DMS 273 (cell line): ENCODE data around the gene UFM1.
"Not testable (repeated sequence)": the region's sequence is repeated elsewhere in the genome, so short reads cannot be mapped to it uniquely, and the experiment has no call there.

Source experiments
- DNase-seq: peaks from one replicate; lab custom pipeline; 2025; ENCODE audit not compliant: unreplicated experiment; lab: John Stamatoyannopoulos, UW

The UFM1 gene

GRCh38 chr13:38349390-38350113 lies at the start of gene UFM1:
UFM1 (plus strand) TSS chr13:38349851; CDS start chr13:38349920, 69 bp downstream.
- DNase-seq: peak; percentile 92

DNA sequence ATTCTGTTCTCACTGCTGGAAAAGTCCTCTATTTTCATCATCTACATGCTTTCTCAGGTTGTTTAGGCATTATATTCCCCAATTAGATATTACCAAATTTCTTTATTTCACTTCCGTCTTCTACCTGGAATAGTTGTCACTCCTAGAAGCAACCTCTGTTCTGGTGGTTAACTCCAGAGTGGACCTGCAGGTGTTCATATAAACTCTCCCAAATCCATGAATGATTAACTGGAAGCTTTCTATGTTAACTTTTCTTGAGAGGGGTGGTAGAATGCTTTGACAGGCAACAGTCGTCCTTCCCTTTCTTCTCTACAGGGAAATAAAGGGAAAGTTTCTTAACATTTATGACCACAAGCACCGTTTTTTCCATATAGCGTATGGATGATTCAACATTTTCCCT lies 48.4 kb upstream of the UFM1 start:
- DNase-seq: no peak

GRCh38 chr13:38303816-38304320 lies 45.8 kb upstream of the UFM1 start:
- DNase-seq: no peak

- DNase-seq: no peak
Measured at GRCh38 chr13:38308736-38309135, 40.9 kb upstream of the UFM1 start.

DNA sequence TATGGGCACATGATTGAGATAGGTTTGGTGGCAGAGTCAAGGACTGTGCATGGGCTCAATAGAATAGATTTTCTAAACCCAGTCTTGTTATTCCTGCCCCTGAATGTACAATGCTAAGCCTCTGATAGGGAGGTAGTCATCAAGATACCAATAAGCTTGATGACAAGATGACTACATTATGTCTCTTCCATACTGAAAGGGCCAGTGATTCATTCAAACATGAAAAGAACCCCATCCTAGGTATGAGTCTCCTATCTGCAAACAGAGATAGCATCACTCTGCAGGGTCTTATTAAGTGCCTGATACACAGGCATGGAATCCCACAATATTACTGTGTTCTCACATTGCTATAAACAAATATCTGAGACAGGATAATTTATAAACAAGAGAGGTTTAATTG lies 40.3 kb upstream of the UFM1 start:
- no peak for DNase-seq

GRCh38 chr13:38311175-38311574 lies 38.5 kb upstream of the UFM1 start:
- not testable (repeated sequence) for DNase-seq

DNA sequence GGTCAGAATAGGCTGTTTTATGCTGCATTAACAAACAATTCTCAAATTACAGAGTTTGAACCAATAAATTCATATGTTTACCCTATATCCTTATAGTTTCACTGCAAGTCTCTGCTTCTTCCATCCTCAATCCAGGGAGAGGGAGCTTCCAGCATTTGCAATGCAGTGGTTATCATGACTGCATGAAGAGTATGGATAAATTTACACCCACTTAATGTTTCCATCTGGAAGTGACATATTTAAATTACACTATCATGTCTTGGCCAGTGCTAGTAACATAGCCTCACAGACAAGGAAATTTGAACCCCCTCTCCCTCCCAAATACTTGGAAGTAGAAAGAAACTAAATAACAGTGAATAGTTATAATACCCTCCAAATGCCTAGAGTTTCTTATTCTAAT lies 33.5 kb upstream of the UFM1 start:
- no peak for DNase-seq

- DNase-seq: no peak
Measured at GRCh38 chr13:38321654-38322053, 28.0 kb upstream of the UFM1 start.

GRCh38 chr13:38325426-38325825 lies 24.2 kb upstream of the UFM1 start:
- DNase-seq: no peak

DNA sequence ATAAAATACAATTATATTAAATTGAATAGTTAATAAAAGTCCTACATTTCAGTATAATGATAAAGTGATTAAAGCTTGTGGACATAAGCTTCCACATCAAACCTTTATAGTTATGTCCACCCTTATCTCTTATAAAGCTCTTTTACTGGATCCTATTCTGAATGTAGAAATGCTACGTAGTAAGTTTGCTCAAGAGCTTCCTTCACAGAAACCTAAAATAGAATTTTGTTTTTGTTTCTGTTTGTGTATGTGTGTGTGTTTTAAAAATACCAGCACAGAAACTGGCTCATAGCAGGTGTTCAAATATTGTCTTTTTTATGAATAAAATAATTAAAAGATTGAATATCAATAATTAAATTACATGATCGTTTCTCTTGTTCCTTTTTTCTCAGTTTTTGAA lies 21.0 kb upstream of the UFM1 start:
- no peak for DNase-seq

DNA sequence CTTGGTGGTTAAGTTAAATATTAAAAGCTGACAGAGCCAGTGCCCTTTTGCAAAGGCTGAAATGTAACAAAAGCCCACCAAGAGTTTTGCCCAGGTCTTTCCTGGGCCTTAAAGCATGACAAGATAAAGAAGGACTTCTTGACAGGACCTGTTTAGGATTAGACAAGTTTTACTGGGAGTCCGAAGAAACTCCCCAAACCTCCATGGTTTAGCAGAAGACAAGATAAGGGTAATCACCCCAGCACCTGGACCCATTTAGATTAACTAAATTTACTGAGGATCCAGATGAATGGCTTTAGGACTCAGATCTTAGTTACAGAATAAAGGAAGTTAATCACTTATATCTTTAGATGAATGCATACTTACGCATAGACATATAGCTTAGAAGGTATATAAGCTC lies 14.8 kb upstream of the UFM1 start:
- DNase-seq: no peak

- no peak for DNase-seq
Measured at GRCh38 chr13:38338089-38338488, 11.6 kb upstream of the UFM1 start.

GRCh38 chr13:38340624-38341023 lies 9.0 kb upstream of the UFM1 start:
- no peak for DNase-seq

DNA sequence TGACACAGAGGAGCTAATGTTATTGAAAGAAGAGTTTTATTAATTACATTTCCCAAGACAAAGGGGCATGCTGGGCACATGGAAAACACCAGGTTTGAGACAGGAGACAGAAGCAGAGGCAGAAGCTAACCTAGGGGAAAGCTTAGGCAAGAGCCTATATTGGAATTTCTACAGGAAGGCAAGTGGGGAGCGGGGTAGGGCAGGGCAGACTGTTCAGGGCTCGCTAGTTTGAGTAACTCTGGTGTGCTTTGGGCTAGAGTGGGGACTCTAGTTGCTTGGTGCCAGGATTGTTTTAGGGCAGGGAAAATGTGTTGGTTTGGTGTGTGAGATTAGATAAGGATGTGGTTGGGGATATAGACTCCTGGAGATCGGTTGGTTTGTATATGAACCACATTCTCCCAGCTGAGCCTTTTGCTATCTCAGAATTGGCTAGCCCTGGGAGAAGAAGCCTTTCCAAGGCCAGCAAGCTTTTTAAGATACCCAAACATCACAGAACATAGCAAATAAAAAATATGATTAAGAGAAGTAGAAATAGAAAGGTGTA lies 8.4 kb upstream of the UFM1 start:
- DNase-seq: no peak

DNA sequence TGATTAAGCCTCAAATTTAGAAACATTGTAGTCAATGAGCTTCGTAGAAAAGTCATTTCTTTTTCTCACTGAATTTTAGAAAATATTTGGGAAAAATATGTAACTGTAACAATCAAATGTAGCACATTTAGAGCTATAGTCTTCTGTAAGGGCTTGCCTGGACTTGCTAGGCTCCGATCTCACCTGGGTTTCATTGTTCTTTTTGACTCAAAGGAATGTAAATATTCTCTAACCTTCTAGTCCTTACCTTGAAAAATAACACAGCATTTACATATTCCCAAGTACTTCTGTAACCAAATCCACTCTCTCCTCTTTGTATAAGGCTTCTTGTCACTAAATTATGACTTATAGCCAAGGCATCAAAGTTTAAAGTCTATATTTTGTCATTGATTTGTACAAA lies 2.9 kb upstream of the UFM1 start:
- DNase-seq: no peak

- peak; percentile 48 for DNase-seq
Measured at GRCh38 chr13:38348861-38349389, 726 bp upstream of the UFM1 start.

DNA sequence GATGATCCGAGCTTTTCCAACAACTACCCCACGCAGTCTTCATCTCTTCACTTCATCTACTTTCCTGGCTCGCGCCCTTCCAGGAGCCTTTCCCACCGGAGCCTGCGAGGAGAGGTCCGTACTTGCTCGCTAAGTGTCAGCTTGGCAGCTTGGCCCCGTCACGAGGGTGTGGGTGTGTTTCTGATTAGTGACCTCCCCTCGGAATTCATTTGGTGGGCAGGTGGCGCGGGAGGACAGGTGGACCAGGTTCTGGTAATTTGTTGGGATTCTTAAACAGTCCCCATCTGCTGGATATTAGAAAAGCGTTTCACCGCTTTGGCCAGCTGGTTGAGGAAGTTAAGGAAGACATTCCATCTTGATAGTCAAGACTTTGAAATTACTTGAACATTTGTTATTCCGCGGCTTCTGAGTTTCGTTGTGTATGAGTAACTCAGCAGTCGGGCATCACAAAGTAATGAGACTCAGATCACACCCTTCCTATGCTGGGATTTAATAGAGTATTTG lies 515 bp downstream of the UFM1 start:
- DNase-seq: peak; percentile 71

DNA sequence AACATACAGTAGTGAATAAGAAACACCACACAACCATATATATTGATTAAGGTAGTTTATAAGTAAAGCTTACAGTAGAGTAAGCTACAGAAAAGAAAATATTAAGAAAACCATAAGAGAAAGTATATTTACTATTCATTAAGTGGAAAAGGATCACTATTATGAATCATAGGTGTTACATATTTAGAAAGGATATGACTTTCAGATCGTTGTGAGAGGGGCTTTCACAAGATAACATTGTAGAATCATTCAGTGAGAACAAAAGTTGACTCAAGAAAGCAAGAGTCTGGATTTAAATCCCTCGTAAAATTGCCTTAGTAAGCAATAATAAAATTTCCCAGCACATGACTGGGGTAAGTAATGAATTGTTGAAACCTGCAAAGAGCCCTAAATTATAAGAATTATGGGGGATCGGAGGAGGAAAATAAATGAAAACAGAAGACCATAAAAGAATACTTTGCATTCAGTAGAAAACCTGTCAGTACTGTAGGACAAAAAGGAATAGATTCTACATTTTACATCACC lies 6.0 kb downstream of the UFM1 start:
- DNase-seq: no peak

- no peak for DNase-seq
Measured at GRCh38 chr13:38358684-38359083, 9.0 kb downstream of the UFM1 start.

DNA sequence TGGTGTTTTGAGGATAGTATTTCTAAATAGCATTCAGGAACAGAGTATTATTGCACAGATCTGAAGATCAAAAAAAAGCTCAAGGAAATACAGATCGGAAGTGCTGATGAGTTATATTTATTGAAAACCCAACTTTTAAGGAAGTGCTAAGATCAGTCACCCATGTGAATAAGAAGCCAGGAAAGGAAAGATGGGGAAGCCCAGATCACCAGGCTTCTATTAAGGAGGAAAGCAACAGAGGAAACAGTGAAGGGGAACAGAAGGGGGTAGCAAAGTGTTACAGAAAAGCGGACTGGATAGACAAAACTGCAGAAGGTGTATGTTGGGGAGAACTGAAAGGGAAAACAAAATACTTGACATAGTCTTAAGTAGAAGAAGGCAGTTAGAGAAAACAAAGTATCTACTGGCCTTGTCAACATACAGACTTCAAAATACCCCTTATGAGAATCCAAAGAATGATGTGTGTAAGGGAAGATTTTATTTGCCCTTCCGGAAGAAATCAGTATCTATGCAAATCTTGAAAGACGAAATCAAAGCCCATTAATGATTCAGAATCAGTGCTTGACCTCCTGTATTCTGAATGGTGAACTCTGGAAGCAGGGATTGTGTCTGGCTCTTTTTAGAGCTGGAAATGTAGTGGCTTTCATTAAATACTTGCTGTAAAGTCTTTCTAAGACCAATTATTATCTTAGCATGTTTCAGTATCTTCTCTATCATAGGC lies 12.1 kb downstream of the UFM1 start:
- no peak for DNase-seq

DNA sequence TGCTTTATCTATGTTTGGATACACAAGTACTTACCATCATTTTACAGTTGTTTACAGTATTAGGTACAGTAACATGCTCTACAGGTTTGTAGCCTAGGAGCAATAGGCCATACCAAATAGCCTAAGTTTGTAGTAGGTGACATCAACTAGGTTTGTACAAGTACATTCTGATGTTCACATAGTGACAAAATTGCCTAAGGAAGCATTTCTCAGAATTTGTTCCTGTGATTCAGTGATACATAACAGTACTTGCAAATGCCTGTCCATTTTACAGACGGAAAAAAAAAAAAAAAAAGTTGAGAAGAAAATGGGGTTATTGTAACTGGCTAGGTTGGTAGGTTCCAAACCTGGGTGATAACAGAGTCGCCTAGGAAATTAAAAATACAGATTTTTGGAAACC lies 13.6 kb downstream of the UFM1 start:
- DNase-seq: no peak
